ENCODE measurements around the gene KIF26B.

Gene KIF26B

DNA sequence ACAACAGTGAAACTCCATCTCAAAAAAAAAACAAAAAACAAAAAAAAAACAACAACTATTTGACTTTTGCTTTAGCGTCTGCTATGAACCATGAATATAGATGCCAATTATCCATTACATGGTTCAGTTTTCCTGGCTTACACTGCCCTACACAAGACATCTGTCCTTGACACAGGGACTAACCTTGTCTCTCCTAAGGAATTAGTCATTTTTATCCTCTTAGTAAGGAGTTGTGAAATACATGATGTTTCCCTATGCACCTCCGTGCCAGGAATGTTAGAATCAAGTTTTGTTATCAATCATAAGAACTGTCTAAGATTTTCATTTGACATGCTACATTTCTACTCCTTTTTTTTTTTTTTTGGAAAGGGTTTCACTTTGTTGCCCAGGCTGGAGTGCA, 241.8 kb downstream of the KIF26B start:
- Histone ChIP-seq H3K4me1 (ENCODE audit: insufficient read depth, low read length, poor library complexity, severe bottlenecking) (peaks cover 4% of the 10 kb centered on the region), H3K9me2 (replicated peaks; ENCODE audit: low read depth, low read length) (no peaks in the 10 kb centered on the region), H3K4me3 (ENCODE audit: low read length, poor library complexity, severe bottlenecking) (no peak overlapping the region), H2AFZ (ENCODE audit: low read length) (no peak overlapping the region), H3K79me2 (ENCODE audit: insufficient read depth, low read length) (no peaks in the 10 kb centered on the region), H3K9ac (ENCODE audit: low read depth, low read length, poor library complexity, severe bottlenecking) (no peak overlapping the region), H3K9me3 (ENCODE audit: insufficient read depth, low read depth, low read length) (no peaks in the 10 kb centered on the region), H4K20me1 (ENCODE audit: insufficient read depth, low read length, poor library complexity, severe bottlenecking) (no peaks in the 10 kb centered on the region), H3K4me2 (ENCODE audit: low read depth, low read length, poor library complexity, severe bottlenecking) (no peak overlapping the region), H3K27me3 (ENCODE audit: insufficient read depth, low read length, poor library complexity, severe bottlenecking) (peaks cover 20% of the 10 kb centered on the region), H3K36me3 (ENCODE audit: insufficient read depth, low read length) (no peaks in the 10 kb centered on the region), H3F3A (ENCODE audit: low read depth) (no peaks in the 10 kb centered on the region)
- no peak for TF ChIP-seq EZH2phosphoT487 (IDR thresholded peaks at IDR 0.05; ENCODE audit: borderline replicate concordance)
- TF ChIP-seq, protein P1, sequence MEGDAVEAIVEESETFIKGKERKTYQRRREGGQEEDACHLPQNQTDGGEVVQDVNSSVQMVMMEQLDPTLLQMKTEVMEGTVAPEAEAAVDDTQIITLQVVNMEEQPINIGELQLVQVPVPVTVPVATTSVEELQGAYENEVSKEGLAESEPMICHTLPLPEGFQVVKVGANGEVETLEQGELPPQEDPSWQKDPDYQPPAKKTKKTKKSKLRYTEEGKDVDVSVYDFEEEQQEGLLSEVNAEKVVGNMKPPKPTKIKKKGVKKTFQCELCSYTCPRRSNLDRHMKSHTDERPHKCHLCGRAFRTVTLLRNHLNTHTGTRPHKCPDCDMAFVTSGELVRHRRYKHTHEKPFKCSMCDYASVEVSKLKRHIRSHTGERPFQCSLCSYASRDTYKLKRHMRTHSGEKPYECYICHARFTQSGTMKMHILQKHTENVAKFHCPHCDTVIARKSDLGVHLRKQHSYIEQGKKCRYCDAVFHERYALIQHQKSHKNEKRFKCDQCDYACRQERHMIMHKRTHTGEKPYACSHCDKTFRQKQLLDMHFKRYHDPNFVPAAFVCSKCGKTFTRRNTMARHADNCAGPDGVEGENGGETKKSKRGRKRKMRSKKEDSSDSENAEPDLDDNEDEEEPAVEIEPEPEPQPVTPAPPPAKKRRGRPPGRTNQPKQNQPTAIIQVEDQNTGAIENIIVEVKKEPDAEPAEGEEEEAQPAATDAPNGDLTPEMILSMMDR (conservative IDR thresholded peaks at IDR 0.05; ENCODE audit: low read length) = no peak

DNA sequence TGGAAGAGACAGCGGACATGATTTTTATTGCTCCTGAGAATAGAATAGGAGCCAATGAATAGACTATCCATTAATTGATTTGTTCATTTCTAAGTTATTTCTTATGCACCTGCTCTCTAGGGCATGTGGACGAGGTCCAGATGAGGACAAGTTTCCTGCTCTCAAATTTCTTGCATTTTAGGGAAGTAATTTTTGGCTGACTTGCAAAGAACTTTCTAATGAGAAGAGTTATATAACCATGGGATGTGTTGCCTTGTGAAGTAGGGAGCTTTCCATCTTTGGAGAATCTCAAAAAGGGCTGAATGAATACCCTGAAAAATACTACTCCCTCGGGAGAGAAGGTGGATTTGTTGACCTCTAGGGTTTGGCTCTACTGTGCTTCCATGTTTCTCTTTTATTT, 243.0 kb downstream of the KIF26B start:
- TF ChIP-seq EZH2phosphoT487 (IDR thresholded peaks at IDR 0.05; ENCODE audit: borderline replicate concordance) = no peak
- TF ChIP-seq, protein P1 (conservative IDR thresholded peaks at IDR 0.05; ENCODE audit: low read length) = no peak
- peaks cover 4% of the 10 kb centered on the region for H3K4me1 ChIP-seq (ENCODE audit: insufficient read depth, low read length, poor library complexity, severe bottlenecking)

DNA sequence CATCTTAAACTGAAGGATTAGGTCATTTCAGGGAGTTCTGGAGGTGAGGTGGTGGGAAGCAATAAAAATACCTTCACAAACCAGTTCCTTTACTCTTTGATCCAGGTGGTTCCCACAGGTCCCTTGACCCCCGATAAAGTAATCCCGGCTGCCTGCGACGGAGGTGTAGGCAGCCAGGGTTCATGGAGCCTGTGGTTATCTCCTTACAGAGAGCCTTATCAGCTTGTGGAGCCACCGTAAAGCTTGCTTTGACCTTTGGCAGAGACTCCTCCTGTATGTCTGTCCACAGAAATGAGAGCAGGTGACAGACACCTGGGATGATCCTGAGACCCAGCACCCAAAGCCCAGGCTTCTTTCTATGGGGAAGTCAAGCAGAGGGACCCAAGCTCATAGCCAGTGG, 243.4 kb downstream of the KIF26B start:
- no peak overlapping the region for H2AFZ ChIP-seq (ENCODE audit: low read length)
- no peaks in the 10 kb centered on the region for H4K20me1 ChIP-seq (ENCODE audit: insufficient read depth, low read length, poor library complexity, severe bottlenecking)
- peaks cover 4% of the 10 kb centered on the region for H3K4me1 ChIP-seq (ENCODE audit: insufficient read depth, low read length, poor library complexity, severe bottlenecking)
- H3K4me2 ChIP-seq (ENCODE audit: low read depth, low read length, poor library complexity, severe bottlenecking) = no peak overlapping the region
- TF ChIP-seq, protein P1 (conservative IDR thresholded peaks at IDR 0.05; ENCODE audit: low read length) = no peak
- no peak for TF ChIP-seq EZH2phosphoT487 (IDR thresholded peaks at IDR 0.05; ENCODE audit: borderline replicate concordance)
- H3K9me2 ChIP-seq (replicated peaks; ENCODE audit: low read depth, low read length) = no peaks in the 10 kb centered on the region
- no peaks in the 10 kb centered on the region for H3K9me3 ChIP-seq (ENCODE audit: insufficient read depth, low read depth, low read length)
- H3K79me2 ChIP-seq (ENCODE audit: insufficient read depth, low read length) = no peaks in the 10 kb centered on the region
- H3K9ac ChIP-seq (ENCODE audit: low read depth, low read length, poor library complexity, severe bottlenecking) = no peak overlapping the region
- H3K4me3 ChIP-seq (ENCODE audit: low read length, poor library complexity, severe bottlenecking) = no peak overlapping the region
- no peaks in the 10 kb centered on the region for H3F3A ChIP-seq (ENCODE audit: low read depth)
- H3K36me3 ChIP-seq (ENCODE audit: insufficient read depth, low read length) = no peaks in the 10 kb centered on the region
- H3K27me3 ChIP-seq (ENCODE audit: insufficient read depth, low read length, poor library complexity, severe bottlenecking) = peaks cover 24% of the 10 kb centered on the region

More for the DNA sequence above, 243.0 kb downstream of the KIF26B start:
- Histone ChIP-seq H3K4me3 (ENCODE audit: low read length, poor library complexity, severe bottlenecking) (no peak overlapping the region), H3F3A (ENCODE audit: low read depth) (no peaks in the 10 kb centered on the region), H3K27me3 (ENCODE audit: insufficient read depth, low read length, poor library complexity, severe bottlenecking) (peaks cover 24% of the 10 kb centered on the region), H3K9me3 (ENCODE audit: insufficient read depth, low read depth, low read length) (no peaks in the 10 kb centered on the region), H2AFZ (ENCODE audit: low read length) (no peak overlapping the region), H4K20me1 (ENCODE audit: insufficient read depth, low read length, poor library complexity, severe bottlenecking) (no peaks in the 10 kb centered on the region), H3K36me3 (ENCODE audit: insufficient read depth, low read length) (no peaks in the 10 kb centered on the region), H3K4me2 (ENCODE audit: low read depth, low read length, poor library complexity, severe bottlenecking) (no peak overlapping the region), H3K9me2 (replicated peaks; ENCODE audit: low read depth, low read length) (no peaks in the 10 kb centered on the region), H3K79me2 (ENCODE audit: insufficient read depth, low read length) (no peaks in the 10 kb centered on the region), H3K9ac (ENCODE audit: low read depth, low read length, poor library complexity, severe bottlenecking) (no peak overlapping the region)

Data from Loucy (cell line).